ENCODE data around the gene GANAB.

Gene GANAB

DNA sequence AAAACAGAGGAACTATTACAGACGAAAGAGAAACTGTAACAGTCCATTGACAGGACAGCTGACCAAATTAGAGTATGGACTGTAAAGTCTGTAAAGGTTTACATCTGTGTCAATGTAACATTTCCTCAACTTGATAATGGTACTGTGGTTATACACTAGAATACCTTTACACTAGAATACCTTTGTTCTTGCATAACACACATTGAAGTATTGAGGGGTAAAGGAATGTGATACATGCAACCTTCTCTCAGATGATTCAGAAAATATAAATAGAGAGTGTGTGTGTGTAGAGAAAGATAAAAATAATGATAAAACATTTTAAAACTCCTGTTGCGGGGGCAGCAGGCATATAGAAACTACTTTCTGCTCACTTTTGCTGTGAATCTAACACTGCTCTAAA lies 67.2 kb downstream of the GANAB start:
- H3K9me3 Mint-ChIP-seq: no peaks in the 10 kb centered on the region
- no peaks in the 10 kb centered on the region for H3K27me3 Mint-ChIP-seq
- no peak overlapping the region for H3K27ac Mint-ChIP-seq
- peaks cover 18% of the 10 kb centered on the region for H3K4me1 Mint-ChIP-seq
- H3K36me3 Mint-ChIP-seq: peaks cover 4% of the 10 kb centered on the region
- no peak overlapping the region for H3K4me3 Mint-ChIP-seq

DNA sequence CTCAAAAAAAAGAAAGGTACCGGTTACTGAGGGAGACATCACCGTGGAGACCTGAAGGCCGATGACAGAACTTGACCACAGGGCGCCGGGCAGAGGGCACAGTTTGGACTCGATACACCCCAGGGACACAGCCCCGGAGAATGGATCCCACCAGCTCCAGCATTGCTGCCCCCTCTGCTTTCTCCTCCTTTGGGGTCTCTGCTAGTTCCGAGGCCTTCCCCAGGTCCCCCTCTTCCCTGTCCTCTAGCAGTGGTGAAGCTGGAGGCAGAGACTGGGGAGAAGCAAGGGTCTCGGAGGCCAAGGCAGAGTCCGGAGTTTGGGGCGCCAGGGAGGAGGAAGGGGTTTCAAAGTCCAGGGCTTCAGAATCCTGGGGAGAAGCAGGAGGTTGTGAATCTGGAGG lies 67.9 kb downstream of the GANAB start:
- no peaks in the 10 kb centered on the region for H3K9me3 Mint-ChIP-seq
- peaks cover 5% of the 10 kb centered on the region for H3K36me3 Mint-ChIP-seq
- peak overlapping the region; percentile 30 for H3K27ac Mint-ChIP-seq

DNA sequence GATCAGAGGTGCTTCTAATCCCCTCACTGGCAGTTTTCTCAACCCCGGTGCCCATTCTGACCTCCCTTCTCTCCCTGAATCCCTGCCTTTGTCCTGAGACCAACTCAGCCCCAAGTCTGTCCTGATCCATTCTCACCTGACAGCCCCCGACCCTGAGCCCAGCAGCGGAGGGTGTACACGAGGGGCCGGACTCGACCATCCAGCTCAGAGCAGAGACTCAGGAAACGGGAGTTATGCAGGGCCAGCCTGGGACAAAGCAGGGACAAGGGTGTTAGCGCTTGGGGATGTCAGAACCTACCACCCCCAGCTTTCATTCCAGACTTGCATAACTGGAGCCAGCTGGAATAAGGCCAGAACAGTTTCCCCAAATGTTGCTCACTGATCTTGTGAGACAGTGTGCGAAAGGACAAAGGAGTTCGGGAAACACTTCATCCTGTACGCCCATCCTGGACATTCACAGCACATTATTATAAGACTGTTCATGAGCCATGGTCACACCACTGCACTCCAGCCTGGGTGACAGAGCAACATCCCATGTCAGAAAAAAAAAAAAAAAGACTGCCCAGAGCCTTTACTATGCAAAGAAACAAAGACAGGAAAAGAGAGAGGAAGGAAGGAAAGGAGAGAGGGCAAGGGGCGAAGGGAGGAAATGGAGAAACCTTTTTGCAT lies 69.2 kb downstream of the GANAB start:
- peaks cover 17% of the 10 kb centered on the region for H3K36me3 Mint-ChIP-seq
- peaks cover 29% of the 10 kb centered on the region for H3K4me1 Mint-ChIP-seq
- no peak overlapping the region for H3K4me3 Mint-ChIP-seq
- no peak overlapping the region for H3K27ac Mint-ChIP-seq
- H3K9me3 Mint-ChIP-seq: no peaks in the 10 kb centered on the region
- no peaks in the 10 kb centered on the region for H3K27me3 Mint-ChIP-seq

More for the DNA sequence above, 67.9 kb downstream of the GANAB start:
- Mint-ChIP-seq H3K4me1 (peaks cover 17% of the 10 kb centered on the region), H3K27me3 (no peaks in the 10 kb centered on the region), H3K4me3 (no peak overlapping the region)

DNA sequence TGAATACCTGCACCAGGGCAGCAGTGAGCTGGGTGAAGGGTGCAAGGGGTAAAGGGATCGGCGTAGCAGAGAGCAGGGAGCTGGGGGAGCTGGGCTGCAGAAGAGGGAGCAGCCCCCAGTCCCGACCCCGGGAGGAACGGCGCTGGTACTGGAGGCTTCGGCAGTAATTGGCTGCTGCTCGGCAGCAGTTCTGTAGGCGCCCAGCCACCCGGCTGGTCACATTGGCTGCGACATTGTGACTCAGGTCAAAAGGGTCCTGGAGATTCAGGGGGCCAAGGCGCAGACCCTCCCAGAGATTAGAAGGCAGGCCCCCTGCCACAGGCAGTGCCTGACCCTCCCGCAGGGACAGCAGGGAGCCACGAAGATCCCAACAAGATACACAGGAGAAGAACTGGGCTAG lies 70.6 kb downstream of the GANAB start:
- H3K27ac Mint-ChIP-seq: no peak overlapping the region
- peak overlapping the region; percentile 95 for H3K4me3 Mint-ChIP-seq
- H3K27me3 Mint-ChIP-seq: no peaks in the 10 kb centered on the region
- H3K4me1 Mint-ChIP-seq: peaks cover 42% of the 10 kb centered on the region
- peaks cover 28% of the 10 kb centered on the region for H3K36me3 Mint-ChIP-seq
- no peaks in the 10 kb centered on the region for H3K9me3 Mint-ChIP-seq

DNA sequence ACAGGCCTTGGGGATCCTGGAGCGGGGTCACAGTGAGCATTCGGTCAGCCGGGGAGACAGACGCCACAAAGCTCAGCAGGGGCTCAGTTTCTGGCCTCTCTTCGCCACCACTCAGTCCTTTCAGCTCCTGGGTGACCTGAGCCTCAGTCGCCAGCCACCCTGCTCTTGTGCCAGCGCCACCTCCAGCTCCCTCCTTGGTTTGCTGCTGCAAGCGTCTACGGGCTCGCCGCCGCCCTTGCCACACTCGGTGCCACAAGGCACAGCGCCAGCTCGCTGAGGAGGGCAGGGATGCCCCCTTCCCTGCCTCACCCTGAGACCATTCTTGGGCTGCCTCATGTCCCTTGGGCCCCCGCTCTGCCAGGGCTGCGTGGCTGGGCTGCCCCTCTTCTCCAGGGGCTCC lies 71.3 kb downstream of the GANAB start:
- Mint-ChIP-seq H3K36me3 (peaks cover 31% of the 10 kb centered on the region), H3K4me3 (peak overlapping the region; percentile 95), H3K4me1 (peaks cover 49% of the 10 kb centered on the region), H3K27me3 (no peaks in the 10 kb centered on the region), H3K27ac (peak overlapping the region; percentile 38), H3K9me3 (no peaks in the 10 kb centered on the region)

All from activated naive CD4-positive, alpha-beta T cell treated with anti-CD3 and anti-CD28 coated beads, Interleukin-2, amount 50 U/mL, for 24 hours (primary cell).